D721Med (cell line): ENCODE data around the gene ARHGAP32.

Experiments used
- DNase-seq: peaks from one replicate; pipeline ENCODE4 v3.0.0; 2011; ENCODE audit warnings: low spot score; ENCODE audit not compliant: insufficient read length
- FAIRE-seq: peaks from 2 replicates; lab custom pipeline; 2011; peaks lifted over from hg19 to GRCh38; lab: Jason Lieb, UNC
- CTCF ChIP-seq: IDR thresholded peaks from 2 replicates; pipeline ENCODE4 v1.5.1; 2012; ENCODE audit warnings: mild to moderate bottlenecking, control low read depth; ENCODE audit not compliant: insufficient read depth; ENCODE audit errors: missing control alignments

ARHGAP32 gene

GRCh38 chr11:128941110-128941509 is 251.0 kb downstream of the ARHGAP32 start:
- no peak for TF ChIP-seq CTCF
- FAIRE-seq: no peak
- no peak for DNase-seq

- no peak for FAIRE-seq
- DNase-seq: no peak
- no peak for TF ChIP-seq CTCF
Measured at GRCh38 chr11:128940603-128941002, 251.5 kb downstream of the ARHGAP32 start.

GRCh38 chr11:128940156-128940555 is 252.0 kb downstream of the ARHGAP32 start:
- DNase-seq (no peak), FAIRE-seq (no peak)
- TF ChIP-seq CTCF: no peak

GRCh38 chr11:128939591-128939990 is 252.5 kb downstream of the ARHGAP32 start:
- FAIRE-seq: no peak
- TF ChIP-seq CTCF: no peak
- no peak for DNase-seq

GRCh38 chr11:128938156-128938885 is 253.8 kb downstream of the ARHGAP32 start:
- no peak for DNase-seq
- FAIRE-seq: no peak
- no peak for TF ChIP-seq CTCF

GRCh38 chr11:128937480-128937879 is 254.6 kb downstream of the ARHGAP32 start:
- FAIRE-seq (no peak), DNase-seq (no peak)
- TF ChIP-seq CTCF: no peak

GRCh38 chr11:128936606-128937251 is 255.4 kb downstream of the ARHGAP32 start:
- no peak for TF ChIP-seq CTCF
- FAIRE-seq: no peak
- DNase-seq: no peak
